Measurements from ENCODE around the gene ZSWIM2.

Gene ZSWIM2

GRCh38 chr2:186892821-186893220, 43.9 kb upstream of the ZSWIM2 start:
- no peaks in the 10 kb centered on the region for H3K9me3 ChIP-seq (ENCODE audit: insufficient read depth, low read depth, low read length)
- H3K79me1 ChIP-seq (ENCODE audit: low read length), result no peaks in the 10 kb centered on the region
- DNase-seq, result no peak
- no peak overlapping the region for H2BK120ac ChIP-seq (ENCODE audit: insufficient read depth, low read length, poor library complexity)
- H3K4ac ChIP-seq (ENCODE audit: low read depth, low read length), result no peak overlapping the region
- no peak overlapping the region for H3K23ac ChIP-seq (ENCODE audit: low read length)
- H3K4me3 ChIP-seq (ENCODE audit: low read depth, low read length), result no peak overlapping the region
- no peak overlapping the region for H3K27ac ChIP-seq (ENCODE audit: low read depth, low read length)
- no peaks in the 10 kb centered on the region for H3K4me1 ChIP-seq (ENCODE audit: control insufficient read depth in 1 of 2, insufficient read depth in 2 of 2, low read length in 2 of 2)
- WGBS (ENCODE audit: extremely low coverage, insufficient coverage, insufficient read length), result no CpG with 5 or more reads among the region's 2 CpGs
- no peak overlapping the region for H3K18ac ChIP-seq (ENCODE audit: low read length)
- no peaks in the 10 kb centered on the region for H3K36me3 ChIP-seq (ENCODE audit: control insufficient read depth in 1 of 2, insufficient read depth in 2 of 2, low read length in 2 of 2)
- no peak overlapping the region for H4K91ac ChIP-seq (ENCODE audit: low read depth, low read length)
- H3K14ac ChIP-seq (ENCODE audit: low read length), result no peak overlapping the region
- H3K79me2 ChIP-seq (ENCODE audit: control insufficient read depth, insufficient read depth, low read length, poor library complexity), result no peaks in the 10 kb centered on the region
- no peak overlapping the region for H4K8ac ChIP-seq (ENCODE audit: low read depth, low read length)
- H2AFZ ChIP-seq (ENCODE audit: insufficient read depth, low read length, poor library complexity), result no peak overlapping the region
- H4K12ac ChIP-seq (ENCODE audit: low read depth, low read length), result no peak overlapping the region
- no peak overlapping the region for H3K9ac ChIP-seq (ENCODE audit: low read length)
- H2BK5ac ChIP-seq (ENCODE audit: low read depth, low read length, poor library complexity), result no peak overlapping the region
- no peak overlapping the region for H2AK5ac ChIP-seq (ENCODE audit: low read length)
- H3K4me2 ChIP-seq (ENCODE audit: low read length), result no peak overlapping the region
- H3K27me3 ChIP-seq (ENCODE audit: insufficient read depth, low read length), result no peaks in the 10 kb centered on the region
- no peak overlapping the region for H2BK12ac ChIP-seq (ENCODE audit: low read length)

DNA sequence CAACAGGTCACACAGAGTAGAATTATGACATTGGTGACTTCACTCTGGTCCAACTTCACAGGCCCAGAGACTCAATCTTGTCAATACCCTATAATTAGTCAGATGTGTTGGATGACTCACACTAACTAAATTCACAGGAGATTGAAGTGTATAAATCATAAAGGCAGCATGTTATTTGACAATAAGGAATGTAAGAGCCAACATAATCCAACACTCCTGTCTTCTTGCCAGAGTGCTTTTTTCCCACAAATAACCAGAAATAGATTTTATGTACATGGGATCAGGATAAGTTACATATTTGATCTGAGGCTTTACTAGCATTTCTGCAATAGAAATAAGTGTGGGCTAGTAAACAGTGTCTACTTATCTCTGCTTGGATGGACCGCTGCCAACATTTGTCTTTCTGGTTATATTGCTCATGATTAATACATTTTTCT, 42.2 kb upstream of the ZSWIM2 start:
- Histone ChIP-seq H2AFZ (ENCODE audit: insufficient read depth, low read length, poor library complexity) (no peak overlapping the region), H2AK5ac (ENCODE audit: low read length) (no peak overlapping the region), H3K4ac (ENCODE audit: low read depth, low read length) (no peak overlapping the region), H3K23ac (ENCODE audit: low read length) (no peak overlapping the region), H2BK12ac (ENCODE audit: low read length) (no peak overlapping the region), H3K9me3 (ENCODE audit: insufficient read depth, low read depth, low read length) (no peaks in the 10 kb centered on the region), H3K9ac (ENCODE audit: low read length) (no peak overlapping the region), H3K4me3 (ENCODE audit: low read depth, low read length) (no peak overlapping the region), H2BK120ac (ENCODE audit: insufficient read depth, low read length, poor library complexity) (no peak overlapping the region), H3K4me1 (ENCODE audit: control insufficient read depth in 1 of 2, insufficient read depth in 2 of 2, low read length in 2 of 2) (peaks cover 0 to 3% of the 10 kb centered on the region in 2 experiments), H3K18ac (ENCODE audit: low read length) (no peak overlapping the region), H3K4me2 (ENCODE audit: low read length) (no peak overlapping the region), H4K91ac (ENCODE audit: low read depth, low read length) (no peak overlapping the region), H3K27me3 (ENCODE audit: insufficient read depth, low read length) (no peaks in the 10 kb centered on the region), H3K14ac (ENCODE audit: low read length) (no peak overlapping the region), H4K12ac (ENCODE audit: low read depth, low read length) (no peak overlapping the region), H3K27ac (ENCODE audit: low read depth, low read length) (no peak overlapping the region), H3K79me2 (ENCODE audit: control insufficient read depth, insufficient read depth, low read length, poor library complexity) (no peaks in the 10 kb centered on the region), H2BK5ac (ENCODE audit: low read depth, low read length, poor library complexity) (no peak overlapping the region), H3K36me3 (ENCODE audit: control insufficient read depth in 1 of 2, insufficient read depth in 2 of 2, low read length in 2 of 2) (no peaks in the 10 kb centered on the region), H3K79me1 (ENCODE audit: low read length) (no peaks in the 10 kb centered on the region), H4K8ac (ENCODE audit: low read depth, low read length) (no peak overlapping the region)
- DNase-seq, result no peak
- no CpG with 5 or more reads among the region's 1 CpG for WGBS (ENCODE audit: extremely low coverage, insufficient coverage, insufficient read length)

DNA sequence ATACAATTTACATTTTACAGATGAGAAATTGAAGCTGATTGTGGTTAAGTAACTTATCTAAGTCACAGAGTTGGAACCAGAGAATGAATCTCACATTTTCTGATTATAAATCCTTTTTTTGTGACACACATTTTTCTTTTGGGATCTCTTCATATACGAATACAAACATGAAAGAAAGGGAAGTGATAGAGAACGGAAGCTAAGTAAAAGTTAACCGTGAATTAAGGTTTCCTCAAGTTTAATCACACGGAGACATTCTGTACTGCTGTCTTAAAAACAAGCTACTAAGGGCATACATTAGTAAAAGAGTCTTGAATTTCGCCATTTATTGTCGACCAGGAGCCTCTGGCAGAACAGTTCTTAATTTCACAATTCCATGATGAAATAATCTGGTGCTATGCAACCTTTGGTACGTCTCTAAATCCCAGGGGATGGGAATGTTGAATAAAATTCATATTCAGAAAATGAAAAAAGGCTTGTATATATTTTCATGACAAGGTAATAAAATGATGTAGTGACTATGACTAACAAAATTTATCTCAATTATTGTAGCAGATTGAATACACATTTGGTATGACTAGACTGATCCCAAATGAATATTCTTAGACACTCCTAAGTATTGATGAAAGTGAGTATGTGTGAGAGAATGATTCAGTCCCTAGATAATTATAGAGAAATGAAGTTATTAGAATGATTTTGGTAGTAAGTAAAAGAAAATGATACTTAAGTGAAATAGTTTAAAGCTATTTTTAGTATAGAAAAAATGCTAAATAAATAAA, 40.3 kb upstream of the ZSWIM2 start:
- Histone ChIP-seq H3K14ac (ENCODE audit: low read length) (no peak overlapping the region), H3K9ac (ENCODE audit: low read length) (no peak overlapping the region), H3K18ac (ENCODE audit: low read length) (no peak overlapping the region), H4K8ac (ENCODE audit: low read depth, low read length) (no peak overlapping the region), H2AFZ (ENCODE audit: insufficient read depth, low read length, poor library complexity) (no peak overlapping the region), H3K23ac (ENCODE audit: low read length) (no peak overlapping the region), H3K4me2 (ENCODE audit: low read length) (no peak overlapping the region), H3K9me3 (ENCODE audit: insufficient read depth, low read depth, low read length) (no peaks in the 10 kb centered on the region), H3K4me3 (ENCODE audit: low read depth, low read length) (no peak overlapping the region), H2BK12ac (ENCODE audit: low read length) (no peak overlapping the region), H4K91ac (ENCODE audit: low read depth, low read length) (no peak overlapping the region), H2BK120ac (ENCODE audit: insufficient read depth, low read length, poor library complexity) (no peak overlapping the region), H3K79me1 (ENCODE audit: low read length) (no peaks in the 10 kb centered on the region), H3K27ac (ENCODE audit: low read depth, low read length) (no peak overlapping the region), H4K12ac (ENCODE audit: low read depth, low read length) (no peak overlapping the region), H2BK5ac (ENCODE audit: low read depth, low read length, poor library complexity) (no peak overlapping the region), H3K4ac (ENCODE audit: low read depth, low read length) (no peak overlapping the region), H3K36me3 (ENCODE audit: control insufficient read depth in 1 of 2, insufficient read depth in 2 of 2, low read length in 2 of 2) (no peaks in the 10 kb centered on the region), H3K27me3 (ENCODE audit: insufficient read depth, low read length) (no peaks in the 10 kb centered on the region), H2AK5ac (ENCODE audit: low read length) (no peak overlapping the region), H3K4me1 (ENCODE audit: control insufficient read depth in 1 of 2, insufficient read depth in 2 of 2, low read length in 2 of 2) (peaks cover 0 to 3% of the 10 kb centered on the region in 2 experiments), H3K79me2 (ENCODE audit: control insufficient read depth, insufficient read depth, low read length, poor library complexity) (no peaks in the 10 kb centered on the region)
- DNase-seq, result peak in 1 of 2 donors; percentile 12
- no CpG with 5 or more reads among the region's 7 CpGs for WGBS (ENCODE audit: extremely low coverage, insufficient coverage, insufficient read length)

DNA sequence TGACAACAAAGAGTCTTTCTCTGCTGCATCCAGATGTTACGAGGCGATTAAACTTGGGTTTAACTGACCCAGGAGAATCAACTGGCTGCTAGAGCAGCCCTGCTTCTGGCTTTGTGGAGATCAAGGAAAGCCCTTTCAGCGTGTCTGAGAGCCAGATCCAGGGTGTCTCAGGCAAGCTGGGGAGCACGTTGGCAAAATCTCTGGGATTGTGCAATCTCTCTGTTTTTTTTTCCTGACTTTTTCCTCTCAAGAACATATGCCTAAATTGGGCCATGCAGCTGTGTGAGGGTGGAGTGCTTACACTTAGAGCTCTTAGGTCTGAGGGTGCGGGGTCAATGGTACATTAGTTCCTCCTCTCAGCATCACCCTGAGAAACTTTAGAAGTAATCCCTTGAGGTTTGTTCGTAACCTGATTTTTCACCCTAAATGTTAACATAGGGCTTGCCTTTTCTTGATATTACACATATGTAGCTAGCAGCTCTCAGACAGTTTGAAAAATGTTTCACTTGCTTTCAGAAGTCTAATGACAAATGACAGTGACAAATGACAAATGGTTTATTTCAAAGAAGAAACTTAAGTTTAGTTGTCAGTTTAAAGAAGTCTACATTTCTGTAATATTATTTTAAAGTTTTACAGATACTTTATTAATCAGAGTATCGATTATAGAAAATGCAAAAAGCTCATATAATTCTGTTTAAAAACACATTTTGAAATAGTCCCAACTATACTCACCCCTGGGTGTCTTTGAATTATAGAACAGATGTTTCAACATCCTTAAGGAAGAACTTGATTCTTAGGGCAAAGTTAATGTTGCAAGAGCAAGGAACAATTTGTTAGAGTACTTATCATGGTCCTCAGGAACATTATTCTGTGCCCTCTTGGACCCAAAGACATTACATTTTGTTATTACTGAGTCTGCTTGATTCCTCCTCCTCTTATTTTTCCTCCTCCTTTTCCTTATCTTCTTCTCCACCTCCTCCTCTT, 38.4 kb upstream of the ZSWIM2 start:
- Histone ChIP-seq H3K14ac (ENCODE audit: low read length) (no peak overlapping the region), H3K18ac (ENCODE audit: low read length) (no peak overlapping the region), H3K79me1 (ENCODE audit: low read length) (no peaks in the 10 kb centered on the region), H3K4ac (ENCODE audit: low read depth, low read length) (no peak overlapping the region), H3K23ac (ENCODE audit: low read length) (no peak overlapping the region), H3K9me3 (ENCODE audit: insufficient read depth, low read depth, low read length) (no peaks in the 10 kb centered on the region), H4K8ac (ENCODE audit: low read depth, low read length) (no peak overlapping the region), H4K91ac (ENCODE audit: low read depth, low read length) (no peak overlapping the region), H4K12ac (ENCODE audit: low read depth, low read length) (no peak overlapping the region), H2BK5ac (ENCODE audit: low read depth, low read length, poor library complexity) (no peak overlapping the region), H2AFZ (ENCODE audit: insufficient read depth, low read length, poor library complexity) (no peak overlapping the region), H2BK120ac (ENCODE audit: insufficient read depth, low read length, poor library complexity) (no peak overlapping the region), H3K27me3 (ENCODE audit: insufficient read depth, low read length) (no peaks in the 10 kb centered on the region), H3K4me2 (ENCODE audit: low read length) (no peak overlapping the region), H3K4me3 (ENCODE audit: low read depth, low read length) (no peak overlapping the region), H2BK12ac (ENCODE audit: low read length) (no peak overlapping the region), H3K9ac (ENCODE audit: low read length) (no peak overlapping the region), H3K36me3 (ENCODE audit: control insufficient read depth in 1 of 2, insufficient read depth in 2 of 2, low read length in 2 of 2) (no peaks in the 10 kb centered on the region), H2AK5ac (ENCODE audit: low read length) (no peak overlapping the region), H3K4me1 (ENCODE audit: control insufficient read depth in 1 of 2, insufficient read depth in 2 of 2, low read length in 2 of 2) (peaks cover 0 to 3% of the 10 kb centered on the region in 2 experiments), H3K79me2 (ENCODE audit: control insufficient read depth, insufficient read depth, low read length, poor library complexity) (no peaks in the 10 kb centered on the region), H3K27ac (ENCODE audit: low read depth, low read length) (no peak overlapping the region)
- no CpG with 5 or more reads among the region's 7 CpGs for WGBS (ENCODE audit: extremely low coverage, insufficient coverage, insufficient read length)
- DNase-seq, result no peak
